ENCODE data around the gene ROR1.
A peak's percentile ranks its signal among the peaks of the same experiment; 100 is the strongest.

ROR1 gene

DNA sequence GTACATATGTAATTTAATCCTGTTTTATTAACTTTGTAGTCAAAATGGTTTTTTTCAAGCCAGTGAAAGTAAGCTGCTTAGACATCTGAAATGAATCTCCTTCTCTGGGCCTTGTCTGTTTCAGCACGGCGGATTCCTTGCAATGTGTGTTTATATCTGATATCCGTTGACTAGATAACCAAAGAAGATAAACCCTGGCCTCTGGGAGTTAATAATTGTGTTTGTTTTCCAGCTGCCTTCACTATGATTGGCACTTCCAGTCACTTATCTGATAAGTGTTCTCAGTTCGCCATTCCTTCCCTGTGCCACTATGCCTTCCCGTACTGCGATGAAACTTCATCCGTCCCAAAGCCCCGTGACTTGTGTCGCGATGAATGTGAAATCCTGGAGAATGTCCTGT, 366.1 kb downstream of the ROR1 start:
- no peak for DNase-seq (ENCODE audit: low spot score)

DNA sequence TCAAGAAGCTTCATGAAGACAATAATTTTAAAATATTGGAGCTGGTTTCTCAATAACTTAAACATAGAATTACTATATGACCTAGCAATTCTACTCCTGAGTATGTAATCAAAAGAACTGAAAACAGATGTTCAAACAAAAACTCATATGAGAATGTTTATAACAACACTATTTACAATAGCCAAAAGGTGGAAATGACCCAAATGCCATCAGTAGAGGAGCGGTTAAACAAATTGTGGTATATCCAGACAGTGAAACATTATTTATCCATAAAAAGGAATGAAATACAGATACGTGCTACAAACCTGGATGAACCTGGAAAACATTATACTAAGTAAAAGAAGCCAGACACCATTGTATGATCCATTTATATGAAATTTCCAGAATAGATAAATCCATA, 366.8 kb downstream of the ROR1 start:
- DNase-seq (ENCODE audit: low spot score), result no peak

DNA sequence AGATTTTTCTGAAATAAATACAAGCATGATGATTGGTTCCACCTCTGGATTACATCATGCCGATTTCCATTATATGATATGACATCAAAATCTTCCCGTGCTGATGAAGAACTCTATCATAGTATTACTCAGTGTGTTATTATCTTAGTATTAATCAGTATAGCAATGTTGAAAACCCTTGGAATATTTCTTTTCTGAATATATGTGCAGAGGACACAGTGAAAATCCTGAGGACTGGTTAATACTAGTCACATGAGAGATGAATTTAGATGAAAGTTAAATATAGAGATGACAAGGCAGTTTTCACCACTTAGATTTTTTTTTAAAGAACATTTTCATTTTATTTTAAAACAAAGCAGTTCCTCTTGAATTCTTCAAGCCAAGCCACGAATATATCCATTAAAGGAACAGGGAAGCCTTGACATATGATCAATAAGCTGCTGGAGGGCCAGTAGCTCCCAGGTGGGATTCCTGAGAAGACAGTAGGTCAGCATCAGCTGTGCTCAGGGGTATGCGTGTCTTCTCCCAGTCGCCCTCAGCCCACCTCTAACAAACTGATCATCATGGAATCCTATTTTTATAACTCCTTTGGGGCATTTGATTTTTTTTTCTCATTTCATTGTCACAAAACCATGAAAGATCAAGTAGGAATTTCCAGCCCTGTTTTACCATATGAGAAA, 373.4 kb downstream of the ROR1 start:
- no peak for DNase-seq (ENCODE audit: low spot score)

DNA sequence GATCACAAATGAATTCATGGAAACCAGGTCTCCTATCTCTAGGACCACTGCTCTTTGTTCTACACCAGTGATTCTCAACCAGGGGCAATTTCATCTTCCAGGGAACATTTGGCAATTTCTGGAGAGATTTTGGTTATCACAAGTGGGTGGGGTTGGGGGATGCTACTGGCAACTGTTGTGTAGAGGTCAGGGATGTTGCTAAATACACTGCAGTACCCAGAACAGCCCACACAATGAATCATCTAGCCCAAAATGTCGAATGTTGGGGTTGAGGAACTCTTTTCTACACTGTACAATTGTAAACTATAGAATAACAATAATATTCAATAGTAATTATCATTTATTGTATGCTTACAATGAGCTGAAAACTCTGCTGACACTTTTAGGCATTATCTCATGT, 373.9 kb downstream of the ROR1 start:
- no peak for DNase-seq (ENCODE audit: low spot score)

DNA sequence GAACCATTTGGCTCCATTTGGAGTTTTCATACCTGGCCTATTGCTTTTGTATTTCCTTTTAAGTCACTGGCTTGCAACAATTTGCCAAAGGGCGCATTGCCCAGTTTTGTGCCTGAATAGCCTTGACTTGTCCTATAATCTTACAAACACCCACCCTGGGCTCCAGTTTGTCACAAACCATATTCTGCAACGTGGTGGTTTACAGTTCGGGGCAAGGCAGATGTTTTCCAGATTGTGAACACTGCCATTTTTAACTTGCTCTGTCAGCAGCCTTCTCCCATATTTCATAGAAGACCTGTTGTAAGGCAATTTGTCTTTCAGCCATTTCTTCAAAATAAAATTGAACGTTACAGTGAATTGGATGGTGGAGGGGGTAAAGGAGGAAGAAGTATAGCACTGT, 376.4 kb downstream of the ROR1 start:
- no peak for DNase-seq (ENCODE audit: low spot score)

DNA sequence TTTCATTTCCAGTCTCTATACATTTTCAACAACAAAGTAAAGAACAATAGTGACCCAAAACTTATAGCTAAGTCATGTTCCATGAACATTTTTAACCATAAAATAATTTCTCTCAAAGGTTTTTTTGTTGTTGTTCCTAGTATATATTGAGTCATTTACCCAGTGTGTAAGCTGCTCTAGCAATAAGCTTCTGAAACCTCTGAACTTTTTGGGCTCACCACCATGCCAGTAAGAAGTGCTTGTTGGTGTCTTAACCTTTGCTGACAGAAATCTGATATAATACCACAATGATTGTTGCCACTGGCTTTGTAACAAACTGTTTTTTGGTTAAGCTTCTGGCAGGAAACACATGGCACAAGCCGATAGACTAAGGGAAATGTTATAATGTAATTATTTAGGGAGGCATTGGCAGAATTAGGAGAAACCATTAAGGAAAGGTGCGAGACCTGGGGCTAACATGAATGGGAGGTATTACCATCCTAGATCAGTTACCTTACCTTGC, 377.0 kb downstream of the ROR1 start:
- no peak for DNase-seq (ENCODE audit: low spot score)

DNA sequence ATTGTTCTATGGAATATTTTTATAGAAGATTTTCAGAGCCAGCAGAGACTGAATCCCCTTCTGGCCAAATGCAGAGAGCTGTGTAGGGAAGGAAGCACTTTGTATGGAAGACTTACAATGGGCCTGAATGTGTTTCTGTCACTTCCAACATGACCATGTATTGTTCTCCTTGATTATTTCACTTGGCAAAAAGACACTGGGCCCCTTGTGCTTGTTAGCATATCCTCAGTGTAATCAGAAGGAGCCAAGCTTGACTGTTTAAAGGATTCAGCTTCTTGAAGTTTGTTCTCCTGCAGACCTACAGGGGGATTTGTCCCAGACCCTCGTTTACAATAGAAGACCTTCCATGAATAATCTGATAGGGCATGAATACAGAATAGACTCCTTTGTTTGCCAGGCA, 381.5 kb downstream of the ROR1 start:
- DNase-seq (ENCODE audit: low spot score), result peak; percentile 95

DNA sequence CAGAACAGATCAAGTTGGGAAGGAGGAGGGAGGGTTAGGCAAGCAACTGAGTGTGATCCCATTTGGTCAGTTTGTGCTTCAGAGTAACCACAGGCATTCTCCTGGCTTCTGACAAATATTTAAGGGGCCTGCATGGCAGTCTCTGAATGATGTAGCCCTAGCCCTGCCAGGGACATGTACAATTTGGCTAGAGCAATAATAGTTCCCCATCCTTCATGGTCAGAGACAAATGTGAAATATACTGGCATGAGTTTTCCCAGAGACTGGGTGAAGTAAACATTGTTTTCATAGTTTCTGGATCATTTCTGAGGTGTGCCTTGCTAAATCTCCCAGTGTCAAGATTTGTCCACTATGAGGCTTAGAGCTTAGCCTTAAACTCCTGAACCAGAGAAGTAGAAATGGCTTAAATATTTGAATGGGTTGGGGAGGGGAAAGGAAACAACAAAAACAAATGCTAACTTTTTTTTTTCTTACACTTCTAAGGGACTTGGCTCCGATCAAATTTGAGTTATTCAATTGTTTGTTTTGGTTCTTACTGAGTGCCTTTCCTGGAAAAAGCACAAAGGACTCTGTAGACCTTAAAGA, 387.6 kb downstream of the ROR1 start:
- DNase-seq (ENCODE audit: low spot score), result no peak

DNA sequence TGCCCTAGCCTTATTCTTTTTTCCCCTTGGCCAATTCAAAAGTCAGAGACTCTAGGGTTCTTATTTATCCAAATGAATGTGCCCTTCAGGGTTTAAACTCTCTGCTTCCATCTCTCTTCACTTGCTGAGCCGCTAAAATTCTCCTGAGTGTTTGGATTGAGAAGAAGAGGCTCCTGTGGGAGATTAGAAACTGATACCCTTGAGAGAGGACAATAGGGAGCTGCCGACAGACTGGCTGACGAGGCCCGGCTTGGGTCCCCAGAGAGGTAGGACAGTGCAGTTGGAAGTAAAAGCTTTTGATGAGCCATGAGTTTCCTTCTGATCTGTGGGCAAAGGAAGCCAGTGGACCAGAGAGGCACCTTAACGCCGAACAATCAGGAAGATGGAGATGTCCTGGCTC, 388.3 kb downstream of the ROR1 start:
- no peak for DNase-seq (ENCODE audit: low spot score)

DNA sequence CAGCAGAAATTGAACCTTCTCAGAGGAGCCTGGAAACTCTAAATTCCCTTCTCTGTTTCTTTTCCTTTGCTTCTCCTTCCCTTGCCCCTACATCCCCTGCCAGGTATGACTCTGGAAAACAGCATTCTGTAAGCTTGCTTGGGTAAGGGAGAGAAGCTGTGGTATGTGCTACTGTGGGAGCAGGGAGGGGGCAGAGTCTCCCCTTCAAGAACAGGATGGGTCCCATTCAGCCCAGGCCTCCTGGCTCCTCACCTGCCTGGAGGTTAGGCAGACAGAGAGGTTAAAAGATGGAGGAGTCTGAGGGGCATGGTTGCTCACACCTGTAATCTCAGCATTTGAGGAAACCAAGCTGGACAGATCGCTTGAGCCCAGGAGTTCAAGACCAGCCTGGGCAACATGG, 389.0 kb downstream of the ROR1 start:
- DNase-seq (ENCODE audit: low spot score), result no peak

DNA sequence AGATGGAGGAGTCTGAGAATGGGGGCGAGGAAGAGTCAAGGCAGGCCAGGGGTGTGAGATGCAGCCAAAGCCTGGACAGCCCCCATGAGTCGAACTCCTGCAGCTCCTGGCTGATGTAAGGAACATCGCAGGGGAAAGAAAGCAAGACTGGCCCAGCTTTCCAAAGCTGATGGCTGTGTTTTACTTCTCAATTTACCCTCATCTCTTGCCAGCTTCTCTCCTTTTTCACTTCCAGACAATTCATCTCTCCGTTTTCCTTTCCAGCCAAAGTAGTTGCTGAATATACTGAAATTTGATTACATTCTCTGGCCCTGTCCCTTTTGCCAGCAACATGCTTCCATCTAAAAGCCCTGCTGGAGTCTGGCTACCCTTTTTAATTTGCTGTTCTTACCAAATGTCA, 389.6 kb downstream of the ROR1 start:
- no peak for DNase-seq (ENCODE audit: low spot score)

DNA sequence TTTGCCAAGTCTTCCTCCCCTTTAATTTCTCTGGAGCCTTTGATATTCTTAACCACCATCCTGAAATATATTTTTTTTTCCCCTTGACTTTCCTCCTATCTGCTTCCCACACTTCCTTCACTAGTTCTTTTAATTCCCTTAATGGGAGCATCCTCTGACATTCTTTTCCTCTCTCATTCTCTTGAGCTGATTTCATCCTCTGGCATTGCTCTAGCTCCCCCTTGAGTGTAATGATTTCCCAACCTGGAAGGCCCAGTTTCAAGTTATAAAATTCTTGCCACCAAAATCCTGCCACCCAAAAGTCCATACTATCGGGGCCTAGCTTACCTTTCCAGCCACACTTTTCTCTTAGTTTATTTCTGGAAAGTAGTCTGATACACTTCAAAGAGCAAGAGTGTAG, 390.2 kb downstream of the ROR1 start:
- peak; percentile 59 for DNase-seq (ENCODE audit: low spot score)

DNA sequence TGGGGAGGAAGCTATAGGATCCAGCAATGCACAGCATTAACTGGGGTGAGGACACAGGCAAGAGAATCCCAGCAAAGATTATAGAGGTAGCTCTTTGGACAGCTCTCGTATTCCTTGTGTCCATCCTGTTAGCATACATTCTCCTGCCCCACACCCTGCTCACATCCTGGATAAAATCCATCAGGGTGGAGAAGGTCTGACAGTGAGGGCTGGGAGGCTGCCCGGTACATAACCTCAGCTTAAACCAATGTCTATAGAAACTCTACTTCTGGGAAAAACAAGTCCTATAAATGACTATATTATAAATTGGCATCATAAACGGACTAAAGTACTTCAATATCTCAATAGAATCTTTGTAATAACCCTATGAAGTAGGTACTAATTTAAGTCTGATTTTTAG, 392.8 kb downstream of the ROR1 start:
- no peak for DNase-seq (ENCODE audit: low spot score)

DNA sequence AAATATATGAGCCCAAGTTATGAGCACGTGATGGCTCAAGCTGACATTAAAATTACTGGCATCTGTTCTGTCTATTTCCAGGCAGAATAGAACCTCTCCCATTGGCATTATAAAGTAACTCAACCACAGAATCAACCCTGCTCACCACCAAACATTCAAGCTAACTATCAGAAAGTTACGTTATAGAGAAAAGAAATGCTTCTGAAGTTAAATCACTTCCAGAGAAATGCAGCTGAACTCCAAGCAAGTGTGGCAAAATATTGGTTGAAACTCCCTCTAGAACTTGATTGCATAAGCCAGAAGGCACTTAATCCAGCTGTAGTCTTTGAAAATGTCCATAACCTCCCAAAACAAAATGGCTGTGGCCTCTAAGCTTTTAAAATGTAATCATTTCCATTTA, 393.4 kb downstream of the ROR1 start:
- DNase-seq (ENCODE audit: low spot score), result no peak

DNA sequence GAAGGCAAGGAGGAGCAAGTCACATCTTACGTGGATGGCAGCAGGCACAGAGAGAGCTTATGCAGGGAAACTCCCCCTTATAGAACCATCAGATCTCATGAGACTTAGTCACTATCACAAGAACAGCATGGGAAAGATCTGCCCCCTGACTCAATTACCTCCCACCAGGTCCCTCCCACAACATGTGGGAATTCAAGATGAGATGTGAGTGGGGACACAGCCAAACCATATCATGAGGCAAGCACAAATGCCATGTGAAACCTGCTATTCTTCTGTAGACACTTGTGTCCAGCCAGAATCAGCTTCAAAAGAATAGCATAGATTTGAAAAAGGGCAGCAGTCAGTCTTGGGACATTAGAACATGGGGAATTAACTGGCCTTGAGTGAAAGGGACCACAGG, 397.4 kb downstream of the ROR1 start:
- DNase-seq (ENCODE audit: low spot score), result no peak

DNA sequence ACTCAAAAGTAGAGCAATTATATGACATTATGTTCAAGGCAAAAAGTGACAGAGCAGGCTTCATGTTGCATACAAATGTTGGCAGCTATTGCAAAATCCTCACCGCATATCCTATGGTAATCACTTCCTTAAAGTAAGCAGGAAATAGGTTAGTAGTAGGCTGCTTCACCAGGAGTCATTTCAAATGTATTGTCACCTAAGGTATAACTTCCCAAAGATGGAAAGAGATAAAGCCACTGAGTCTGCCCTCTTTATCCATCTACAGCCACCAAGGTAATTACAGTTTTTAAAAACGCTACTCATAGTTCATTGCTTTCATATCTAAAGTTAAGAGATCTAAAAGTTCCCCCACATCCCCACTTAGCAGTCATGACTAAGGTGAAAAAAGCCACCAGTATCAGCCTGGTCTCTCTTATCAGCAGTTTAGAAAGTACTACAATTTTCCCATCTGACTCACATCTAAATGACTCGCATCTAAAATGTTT, 398.0 kb downstream of the ROR1 start:
- DNase-seq (ENCODE audit: low spot score), result no peak

DNA sequence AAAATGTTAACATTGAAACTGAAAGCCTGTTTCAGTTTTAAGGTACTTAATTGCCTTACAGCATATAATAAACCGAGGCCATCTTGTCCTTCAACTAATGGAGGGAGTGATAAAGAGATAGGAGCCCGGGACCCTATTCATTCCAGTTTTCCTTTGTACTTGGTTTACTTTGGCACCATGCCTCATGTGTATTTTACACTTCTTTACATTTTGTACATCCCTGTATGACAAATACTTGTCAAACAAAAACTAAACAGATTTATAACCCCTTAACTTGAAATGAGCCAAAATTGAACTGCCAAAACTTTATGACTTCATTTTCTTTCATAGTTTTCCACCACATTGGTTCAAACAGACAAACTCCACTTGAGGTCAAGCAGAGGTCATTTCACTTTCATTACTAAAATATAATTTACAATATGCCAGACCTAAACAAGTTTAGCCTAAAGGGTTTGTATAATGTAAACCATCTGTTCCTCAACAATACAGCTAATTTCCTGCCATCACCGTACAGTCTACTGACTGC, 398.7 kb downstream of the ROR1 start:
- no peak for DNase-seq (ENCODE audit: low spot score)

DNA sequence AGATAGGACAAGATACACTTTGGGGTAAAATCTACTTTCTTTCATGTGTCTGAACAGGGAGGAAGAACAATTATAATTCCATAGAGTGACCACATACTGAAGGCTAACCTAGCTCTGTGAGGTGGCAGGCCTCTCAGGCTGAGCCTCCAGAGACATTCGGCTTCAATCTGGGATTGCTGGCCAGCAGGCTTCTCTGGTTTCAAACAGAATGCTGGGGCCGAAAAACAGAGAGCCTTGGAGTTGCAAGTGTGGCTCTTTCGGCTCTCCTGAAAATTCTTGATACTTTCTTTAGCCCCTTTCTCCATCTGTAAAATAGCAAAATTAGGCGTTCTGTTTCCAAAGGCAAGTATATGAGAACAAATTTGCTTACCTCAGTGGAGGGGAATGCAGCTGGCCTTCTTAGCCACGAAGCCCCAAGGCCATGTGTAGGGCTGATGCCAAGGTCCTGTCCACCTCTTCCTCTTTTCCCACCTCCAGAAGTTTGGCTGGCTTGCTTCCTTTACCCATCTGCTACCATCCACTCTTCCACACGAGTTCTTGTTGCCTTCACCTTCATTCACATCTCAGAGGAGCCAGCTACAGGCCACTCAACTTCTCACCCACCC, 399.6 kb downstream of the ROR1 start:
- no peak for DNase-seq (ENCODE audit: low spot score)

DNA sequence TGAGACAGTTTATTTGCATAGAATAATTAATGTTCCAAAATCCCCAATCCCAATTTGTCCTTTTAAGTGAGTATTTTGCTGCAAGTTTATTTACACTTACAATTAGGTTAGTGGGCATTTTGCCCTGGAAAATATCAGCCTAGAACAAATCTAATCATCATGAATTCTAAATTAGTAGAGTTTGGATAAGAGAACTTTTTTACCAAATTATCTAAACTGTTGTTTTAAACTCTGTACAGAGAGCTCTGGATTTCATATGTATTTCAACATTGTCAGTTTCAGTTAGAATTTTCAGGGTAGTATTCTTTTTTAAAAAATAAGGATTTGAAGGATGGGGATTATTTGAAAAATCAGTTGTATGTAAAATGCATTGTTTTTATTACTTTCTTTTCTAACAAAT, 401.8 kb downstream of the ROR1 start:
- no peak for DNase-seq (ENCODE audit: low spot score)

DNA sequence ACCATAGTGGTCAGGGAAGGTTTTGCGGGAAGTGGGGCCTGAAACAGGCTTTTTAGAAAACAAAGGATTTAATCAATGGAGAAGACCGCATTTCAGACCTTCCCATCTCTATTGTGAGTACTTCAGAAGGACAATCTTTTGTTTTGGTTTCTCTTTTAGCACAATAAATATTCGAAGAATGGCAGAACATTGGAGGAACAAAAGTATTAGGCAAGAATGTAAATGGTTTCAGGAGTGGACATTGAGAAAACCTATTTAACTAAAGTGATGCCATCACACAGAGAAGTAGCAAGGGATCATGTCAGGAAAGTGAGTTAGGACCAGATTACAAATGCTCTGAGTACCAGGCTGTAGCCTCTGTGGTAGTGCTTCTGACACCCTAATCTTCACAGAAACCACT, 402.8 kb downstream of the ROR1 start:
- DNase-seq (ENCODE audit: low spot score), result no peak

DNA sequence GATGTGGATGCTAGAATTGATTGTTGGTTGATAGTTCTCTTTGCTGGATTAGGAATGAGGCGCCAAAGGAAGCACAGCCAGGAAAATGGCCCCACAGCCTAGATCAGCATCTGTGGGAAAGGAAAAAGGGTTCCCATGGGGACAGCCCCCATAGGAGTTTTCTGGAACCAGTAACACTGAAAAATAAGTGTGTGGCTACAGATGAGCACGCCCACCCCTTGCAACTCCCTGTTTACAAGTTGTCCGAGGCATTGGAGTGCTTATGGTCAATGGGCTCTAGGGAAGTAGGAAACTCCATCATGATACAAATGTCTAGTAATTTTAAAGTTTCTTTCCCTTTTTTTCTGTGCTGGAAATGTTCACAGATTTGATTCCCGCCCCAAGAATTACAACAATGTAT, 405.8 kb downstream of the ROR1 start:
- no peak for DNase-seq (ENCODE audit: low spot score)

DNA sequence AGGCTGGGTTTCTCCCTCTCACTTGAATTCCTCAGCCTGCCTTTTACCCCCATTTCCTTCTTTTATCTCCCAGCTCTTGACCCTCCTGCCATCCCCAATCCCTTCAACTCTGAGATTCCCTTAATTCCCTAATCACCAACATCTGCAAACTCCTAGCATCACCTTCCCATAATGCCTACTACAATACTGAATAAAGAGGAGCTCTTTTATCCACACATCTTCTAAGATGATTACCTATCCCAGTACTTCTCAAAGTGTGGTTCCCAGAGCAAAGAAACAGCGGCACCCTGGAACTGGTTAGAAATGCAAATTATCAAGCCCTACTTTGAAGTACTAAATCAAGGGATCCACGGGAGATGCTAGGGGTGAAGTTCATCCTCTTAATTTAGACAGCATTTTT, 408.4 kb downstream of the ROR1 start:
- no peak for DNase-seq (ENCODE audit: low spot score)

DNA sequence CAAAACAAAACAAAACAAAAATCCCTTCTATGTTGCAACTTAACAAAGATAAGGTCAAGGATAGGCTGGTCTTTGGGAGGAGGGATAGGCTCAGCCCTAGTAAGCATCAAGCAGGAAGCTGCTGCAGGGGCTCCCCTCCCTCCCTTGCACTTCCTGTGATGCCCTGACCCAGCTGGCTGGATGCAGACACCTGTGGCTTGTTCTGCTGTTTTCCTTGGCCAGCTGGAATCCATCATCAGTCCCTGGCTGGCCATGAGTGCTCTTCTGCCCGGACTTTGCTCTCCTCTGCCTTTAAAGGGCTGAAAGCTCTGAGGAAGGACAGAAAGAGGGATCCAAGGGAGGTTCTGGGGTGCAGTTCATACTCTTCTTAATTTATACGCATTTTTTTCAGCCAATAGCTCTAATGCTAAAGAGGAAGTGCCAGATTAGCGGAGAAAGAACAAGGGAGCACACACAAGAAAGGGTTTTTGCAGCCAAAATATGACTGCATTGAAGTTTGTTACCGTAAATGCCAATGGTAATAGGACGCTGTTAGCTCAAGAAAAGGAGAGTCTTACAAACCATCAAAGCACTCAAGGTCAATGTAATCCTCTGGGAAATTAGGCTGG, 409.7 kb downstream of the ROR1 start:
- no peak for DNase-seq (ENCODE audit: low spot score)

All from pons (tissue), 1 donor.